ENCODE measurements around the gene FOXI1.

GRCh38 chr5:170132976-170133448, 27.3 kb downstream of the FOXI1 start:
- TF ChIP-seq ZNF768 (tag by site-specific recombination; IDR thresholded peaks at IDR 0.05) (no peak), ZNF274 (IDR thresholded peaks at IDR 0.05; ENCODE audit: low read length) (no peak), ZNF274 (tag by site-specific recombination; IDR thresholded peaks at IDR 0.05; ENCODE audit: borderline replicate concordance) (no peak), ZNF548 (tag by site-specific recombination; IDR thresholded peaks at IDR 0.05) (no peak), CTCF (tag by site-specific recombination; IDR thresholded peaks at IDR 0.05) (no peak), ZNF561 (tag by site-specific recombination; IDR thresholded peaks at IDR 0.05; ENCODE audit: borderline replicate concordance) (no peak), ZNF175 (tag by site-specific recombination; IDR thresholded peaks at IDR 0.05) (no peak)

Measured in HEK293 (cell line).